ENCODE data around the gene ATP6V1C2.

DNA sequence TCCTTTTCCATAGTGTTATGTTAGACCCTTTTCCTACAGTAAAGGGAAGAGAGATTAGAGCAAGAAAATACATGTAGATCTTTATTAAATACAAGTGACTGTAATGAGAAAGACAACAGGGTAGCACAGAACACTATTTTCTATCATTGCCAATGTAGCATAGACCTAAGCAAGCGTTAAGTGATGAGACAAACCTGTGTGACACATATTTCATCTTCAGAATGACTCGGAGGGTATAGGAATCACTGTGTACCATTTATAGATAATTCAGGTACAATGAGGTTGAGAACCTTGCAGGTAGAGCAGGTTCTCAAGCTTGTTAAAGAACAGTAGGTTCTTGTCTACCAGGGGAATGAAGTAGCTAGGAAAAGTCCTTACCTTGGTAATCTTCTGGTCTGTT is 75.3 kb downstream of the ATP6V1C2 start:
- TF ChIP-seq, protein P1, sequence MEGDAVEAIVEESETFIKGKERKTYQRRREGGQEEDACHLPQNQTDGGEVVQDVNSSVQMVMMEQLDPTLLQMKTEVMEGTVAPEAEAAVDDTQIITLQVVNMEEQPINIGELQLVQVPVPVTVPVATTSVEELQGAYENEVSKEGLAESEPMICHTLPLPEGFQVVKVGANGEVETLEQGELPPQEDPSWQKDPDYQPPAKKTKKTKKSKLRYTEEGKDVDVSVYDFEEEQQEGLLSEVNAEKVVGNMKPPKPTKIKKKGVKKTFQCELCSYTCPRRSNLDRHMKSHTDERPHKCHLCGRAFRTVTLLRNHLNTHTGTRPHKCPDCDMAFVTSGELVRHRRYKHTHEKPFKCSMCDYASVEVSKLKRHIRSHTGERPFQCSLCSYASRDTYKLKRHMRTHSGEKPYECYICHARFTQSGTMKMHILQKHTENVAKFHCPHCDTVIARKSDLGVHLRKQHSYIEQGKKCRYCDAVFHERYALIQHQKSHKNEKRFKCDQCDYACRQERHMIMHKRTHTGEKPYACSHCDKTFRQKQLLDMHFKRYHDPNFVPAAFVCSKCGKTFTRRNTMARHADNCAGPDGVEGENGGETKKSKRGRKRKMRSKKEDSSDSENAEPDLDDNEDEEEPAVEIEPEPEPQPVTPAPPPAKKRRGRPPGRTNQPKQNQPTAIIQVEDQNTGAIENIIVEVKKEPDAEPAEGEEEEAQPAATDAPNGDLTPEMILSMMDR (conservative IDR thresholded peaks at IDR 0.05; ENCODE audit: low read depth in 2 of 2) = no peak
- no peak for TF ChIP-seq POLR2AphosphoS5 (IDR thresholded peaks at IDR 0.05; ENCODE audit: low read depth)
- TF ChIP-seq EZH2 (IDR thresholded peaks at IDR 0.05; ENCODE audit: low read depth, unreplicated experiment) = no peak
- no peak for TF ChIP-seq CREB1 (CRISPR knock-in tag; IDR thresholded peaks at IDR 0.05; ENCODE audit: low read depth)
- no peak for TF ChIP-seq EZH2phosphoT487 (IDR thresholded peaks at IDR 0.05; ENCODE audit: unreplicated experiment)
- TF ChIP-seq, protein P2, sequence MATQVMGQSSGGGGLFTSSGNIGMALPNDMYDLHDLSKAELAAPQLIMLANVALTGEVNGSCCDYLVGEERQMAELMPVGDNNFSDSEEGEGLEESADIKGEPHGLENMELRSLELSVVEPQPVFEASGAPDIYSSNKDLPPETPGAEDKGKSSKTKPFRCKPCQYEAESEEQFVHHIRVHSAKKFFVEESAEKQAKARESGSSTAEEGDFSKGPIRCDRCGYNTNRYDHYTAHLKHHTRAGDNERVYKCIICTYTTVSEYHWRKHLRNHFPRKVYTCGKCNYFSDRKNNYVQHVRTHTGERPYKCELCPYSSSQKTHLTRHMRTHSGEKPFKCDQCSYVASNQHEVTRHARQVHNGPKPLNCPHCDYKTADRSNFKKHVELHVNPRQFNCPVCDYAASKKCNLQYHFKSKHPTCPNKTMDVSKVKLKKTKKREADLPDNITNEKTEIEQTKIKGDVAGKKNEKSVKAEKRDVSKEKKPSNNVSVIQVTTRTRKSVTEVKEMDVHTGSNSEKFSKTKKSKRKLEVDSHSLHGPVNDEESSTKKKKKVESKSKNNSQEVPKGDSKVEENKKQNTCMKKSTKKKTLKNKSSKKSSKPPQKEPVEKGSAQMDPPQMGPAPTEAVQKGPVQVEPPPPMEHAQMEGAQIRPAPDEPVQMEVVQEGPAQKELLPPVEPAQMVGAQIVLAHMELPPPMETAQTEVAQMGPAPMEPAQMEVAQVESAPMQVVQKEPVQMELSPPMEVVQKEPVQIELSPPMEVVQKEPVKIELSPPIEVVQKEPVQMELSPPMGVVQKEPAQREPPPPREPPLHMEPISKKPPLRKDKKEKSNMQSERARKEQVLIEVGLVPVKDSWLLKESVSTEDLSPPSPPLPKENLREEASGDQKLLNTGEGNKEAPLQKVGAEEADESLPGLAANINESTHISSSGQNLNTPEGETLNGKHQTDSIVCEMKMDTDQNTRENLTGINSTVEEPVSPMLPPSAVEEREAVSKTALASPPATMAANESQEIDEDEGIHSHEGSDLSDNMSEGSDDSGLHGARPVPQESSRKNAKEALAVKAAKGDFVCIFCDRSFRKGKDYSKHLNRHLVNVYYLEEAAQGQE (IDR thresholded peaks at IDR 0.05; ENCODE audit: unreplicated experiment) = no peak
- TF ChIP-seq, protein P3, sequence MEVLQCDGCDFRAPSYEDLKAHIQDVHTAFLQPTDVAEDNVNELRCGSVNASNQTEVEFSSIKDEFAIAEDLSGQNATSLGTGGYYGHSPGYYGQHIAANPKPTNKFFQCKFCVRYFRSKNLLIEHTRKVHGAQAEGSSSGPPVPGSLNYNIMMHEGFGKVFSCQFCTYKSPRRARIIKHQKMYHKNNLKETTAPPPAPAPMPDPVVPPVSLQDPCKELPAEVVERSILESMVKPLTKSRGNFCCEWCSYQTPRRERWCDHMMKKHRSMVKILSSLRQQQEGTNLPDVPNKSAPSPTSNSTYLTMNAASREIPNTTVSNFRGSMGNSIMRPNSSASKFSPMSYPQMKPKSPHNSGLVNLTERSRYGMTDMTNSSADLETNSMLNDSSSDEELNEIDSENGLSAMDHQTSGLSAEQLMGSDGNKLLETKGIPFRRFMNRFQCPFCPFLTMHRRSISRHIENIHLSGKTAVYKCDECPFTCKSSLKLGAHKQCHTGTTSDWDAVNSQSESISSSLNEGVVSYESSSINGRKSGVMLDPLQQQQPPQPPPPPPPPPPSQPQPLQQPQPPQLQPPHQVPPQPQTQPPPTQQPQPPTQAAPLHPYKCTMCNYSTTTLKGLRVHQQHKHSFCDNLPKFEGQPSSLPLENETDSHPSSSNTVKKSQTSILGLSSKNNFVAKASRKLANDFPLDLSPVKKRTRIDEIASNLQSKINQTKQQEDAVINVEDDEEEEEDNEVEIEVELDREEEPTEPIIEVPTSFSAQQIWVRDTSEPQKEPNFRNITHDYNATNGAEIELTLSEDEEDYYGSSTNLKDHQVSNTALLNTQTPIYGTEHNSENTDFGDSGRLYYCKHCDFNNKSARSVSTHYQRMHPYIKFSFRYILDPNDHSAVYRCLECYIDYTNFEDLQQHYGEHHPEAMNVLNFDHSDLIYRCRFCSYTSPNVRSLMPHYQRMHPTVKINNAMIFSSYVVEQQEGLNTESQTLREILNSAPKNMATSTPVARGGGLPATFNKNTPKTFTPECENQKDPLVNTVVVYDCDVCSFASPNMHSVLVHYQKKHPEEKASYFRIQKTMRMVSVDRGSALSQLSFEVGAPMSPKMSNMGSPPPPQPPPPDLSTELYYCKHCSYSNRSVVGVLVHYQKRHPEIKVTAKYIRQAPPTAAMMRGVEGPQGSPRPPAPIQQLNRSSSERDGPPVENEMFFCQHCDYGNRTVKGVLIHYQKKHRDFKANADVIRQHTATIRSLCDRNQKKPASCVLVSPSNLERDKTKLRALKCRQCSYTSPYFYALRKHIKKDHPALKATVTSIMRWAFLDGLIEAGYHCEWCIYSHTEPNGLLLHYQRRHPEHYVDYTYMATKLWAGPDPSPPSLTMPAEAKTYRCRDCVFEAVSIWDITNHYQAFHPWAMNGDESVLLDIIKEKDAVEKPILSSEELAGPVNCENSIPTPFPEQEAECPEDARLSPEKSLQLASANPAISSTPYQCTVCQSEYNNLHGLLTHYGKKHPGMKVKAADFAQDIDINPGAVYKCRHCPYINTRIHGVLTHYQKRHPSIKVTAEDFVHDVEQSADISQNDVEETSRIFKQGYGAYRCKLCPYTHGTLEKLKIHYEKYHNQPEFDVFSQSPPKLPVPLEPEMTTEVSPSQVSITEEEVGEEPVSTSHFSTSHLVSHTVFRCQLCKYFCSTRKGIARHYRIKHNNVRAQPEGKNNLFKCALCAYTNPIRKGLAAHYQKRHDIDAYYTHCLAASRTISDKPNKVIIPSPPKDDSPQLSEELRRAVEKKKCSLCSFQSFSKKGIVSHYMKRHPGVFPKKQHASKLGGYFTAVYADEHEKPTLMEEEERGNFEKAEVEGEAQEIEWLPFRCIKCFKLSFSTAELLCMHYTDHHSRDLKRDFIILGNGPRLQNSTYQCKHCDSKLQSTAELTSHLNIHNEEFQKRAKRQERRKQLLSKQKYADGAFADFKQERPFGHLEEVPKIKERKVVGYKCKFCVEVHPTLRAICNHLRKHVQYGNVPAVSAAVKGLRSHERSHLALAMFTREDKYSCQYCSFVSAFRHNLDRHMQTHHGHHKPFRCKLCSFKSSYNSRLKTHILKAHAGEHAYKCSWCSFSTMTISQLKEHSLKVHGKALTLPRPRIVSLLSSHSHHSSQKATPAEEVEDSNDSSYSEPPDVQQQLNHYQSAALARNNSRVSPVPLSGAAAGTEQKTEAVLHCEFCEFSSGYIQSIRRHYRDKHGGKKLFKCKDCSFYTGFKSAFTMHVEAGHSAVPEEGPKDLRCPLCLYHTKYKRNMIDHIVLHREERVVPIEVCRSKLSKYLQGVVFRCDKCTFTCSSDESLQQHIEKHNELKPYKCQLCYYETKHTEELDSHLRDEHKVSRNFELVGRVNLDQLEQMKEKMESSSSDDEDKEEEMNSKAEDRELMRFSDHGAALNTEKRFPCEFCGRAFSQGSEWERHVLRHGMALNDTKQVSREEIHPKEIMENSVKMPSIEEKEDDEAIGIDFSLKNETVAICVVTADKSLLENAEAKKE (CRISPR knock-in tag; IDR thresholded peaks at IDR 0.05) = no peak
- TF ChIP-seq STAT1 (IDR thresholded peaks at IDR 0.05; ENCODE audit: unreplicated experiment) = no peak
- no peak for TF ChIP-seq ZNF331 (CRISPR knock-in tag; IDR thresholded peaks at IDR 0.05; ENCODE audit: low read depth)
